PFSK-1 (cell line): Measurements from ENCODE around the gene HOXB1.

Source experiments
- FOXP2 ChIP-seq: optimal IDR thresholded peaks from 2 replicates; pipeline ENCODE3; 2011; ENCODE audit warnings: borderline replicate concordance, control low read depth, inconsistent platforms; ENCODE audit not compliant: insufficient read depth; ENCODE audit errors: extremely low read length, extremely low read depth
- POLR2AphosphoS5 ChIP-seq: IDR thresholded peaks from 2 replicates; pipeline ENCODE4 v1.6.1; 2012; ENCODE audit warnings: low read depth, mild to moderate bottlenecking, control low read depth, low read length, moderate library complexity
- REST ChIP-seq, 2 experiments: IDR thresholded peaks; 2 replicates each; pipeline versions ENCODE4 v1.6.1 to v1.8.0; 2011 to 2012; ENCODE audit warnings: low read depth in 2 of 2, low read length in 2 of 2, control low read depth in 1 of 2, inconsistent platforms in 1 of 2, mild to moderate bottlenecking in 1 of 2, moderate library complexity in 1 of 2; ENCODE audit not compliant: insufficient read depth in 1 of 2
- SIN3A ChIP-seq: IDR thresholded peaks from 2 replicates; pipeline ENCODE4 v1.6.1; 2012; ENCODE audit warnings: mild to moderate bottlenecking, low read length, moderate library complexity, borderline replicate concordance; ENCODE audit not compliant: insufficient read depth
- TAF1 ChIP-seq: IDR thresholded peaks from 2 replicates; pipeline ENCODE4 v1.6.1; 2012; ENCODE audit warnings: low read length, control low read depth, borderline replicate concordance; ENCODE audit not compliant: insufficient read depth

The HOXB1 gene

DNA sequence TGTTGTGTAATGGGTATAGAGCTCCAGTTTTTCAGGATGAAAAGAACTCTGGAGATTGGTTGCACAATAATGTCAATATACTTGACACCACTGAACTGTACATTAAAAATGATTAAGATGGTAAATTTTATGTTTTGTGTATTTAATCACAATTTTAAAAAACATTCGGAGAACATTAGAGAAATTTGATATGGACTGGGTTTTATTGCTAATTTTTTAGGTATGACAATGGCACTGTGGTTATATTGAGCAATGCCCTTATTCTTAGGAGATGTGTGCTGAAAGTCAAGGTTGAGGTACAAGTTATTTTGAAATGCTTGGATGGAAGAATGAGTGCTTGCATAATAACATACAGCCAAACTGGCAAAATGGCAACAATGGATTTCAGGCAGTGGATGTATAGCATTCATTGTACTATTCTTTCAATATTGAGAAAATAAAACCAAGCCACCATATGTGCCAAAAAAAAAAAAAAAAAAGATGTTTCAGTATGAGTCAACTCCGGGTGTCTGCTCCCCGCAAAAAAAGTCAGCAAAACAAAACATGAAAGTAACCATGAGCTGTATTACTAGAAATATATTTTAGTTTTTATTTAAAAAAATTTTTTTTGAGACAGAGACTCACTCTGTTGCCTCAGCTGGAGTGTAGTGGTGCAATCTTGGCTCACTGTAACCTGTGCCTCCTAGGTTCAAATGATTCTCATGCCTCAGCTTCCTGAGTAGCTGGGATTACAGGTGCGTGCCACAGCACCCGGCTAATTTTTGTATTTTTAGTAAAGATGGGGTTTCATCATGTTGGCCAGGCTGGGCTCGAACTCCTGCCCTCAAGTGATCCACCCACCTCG, 19.8 kb downstream of the HOXB1 start:
- TF ChIP-seq FOXP2, result no peak
- TF ChIP-seq TAF1, result no peak
- no peak for TF ChIP-seq POLR2AphosphoS5
- TF ChIP-seq SIN3A, result no peak
- no peak for TF ChIP-seq REST (IDR thresholded peaks at IDR 0.05; ENCODE audit: insufficient read depth in 1 of 2, low read depth in 2 of 2, low read length in 2 of 2)

GRCh38 chr17:48510381-48510760, 20.4 kb downstream of the HOXB1 start:
- no peak for TF ChIP-seq REST (IDR thresholded peaks at IDR 0.05; ENCODE audit: insufficient read depth in 1 of 2, low read depth in 2 of 2, low read length in 2 of 2)
- TF ChIP-seq POLR2AphosphoS5, result no peak
- no peak for TF ChIP-seq FOXP2
- no peak for TF ChIP-seq TAF1
- no peak for TF ChIP-seq SIN3A

DNA sequence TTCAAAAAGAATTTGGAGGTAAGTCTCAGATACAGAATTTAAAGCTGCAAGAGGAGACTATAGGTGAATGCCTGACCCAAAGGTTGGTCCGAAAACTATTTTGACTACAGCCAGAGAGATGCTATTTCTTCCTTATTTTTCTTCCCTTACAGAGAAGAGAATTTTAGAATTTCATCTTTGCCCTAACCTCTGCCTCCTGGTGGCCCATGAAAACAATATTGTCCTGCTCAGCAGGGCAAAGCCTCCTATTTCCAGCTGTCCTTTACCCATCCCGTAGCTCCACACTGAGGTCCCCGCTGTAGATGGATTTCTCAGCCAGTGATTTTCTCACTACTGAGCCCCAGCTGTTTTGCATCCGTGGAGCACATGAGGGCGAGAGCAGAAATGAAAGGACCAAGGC, 24.6 kb downstream of the HOXB1 start:
- TF ChIP-seq POLR2AphosphoS5, result no peak

DNA sequence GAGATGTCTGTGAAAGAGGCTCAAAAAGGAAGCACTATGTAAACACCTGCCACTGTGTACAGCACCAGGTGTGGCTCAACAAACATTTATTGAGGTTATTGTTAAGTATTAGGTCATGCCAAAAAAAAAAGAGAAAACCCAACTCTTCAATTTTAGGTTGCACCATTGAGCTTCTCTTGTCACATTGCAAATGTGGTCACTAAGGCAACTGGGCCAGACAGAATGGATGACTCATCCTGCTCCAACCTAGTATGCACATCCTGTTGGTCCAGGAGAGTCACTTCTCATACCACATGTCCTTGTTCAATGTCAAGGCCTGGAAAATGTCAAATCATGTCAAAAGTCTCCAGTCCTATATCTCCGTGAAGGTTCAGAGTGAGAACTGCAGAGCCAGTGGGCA, 25.0 kb downstream of the HOXB1 start:
- no peak for TF ChIP-seq TAF1

DNA sequence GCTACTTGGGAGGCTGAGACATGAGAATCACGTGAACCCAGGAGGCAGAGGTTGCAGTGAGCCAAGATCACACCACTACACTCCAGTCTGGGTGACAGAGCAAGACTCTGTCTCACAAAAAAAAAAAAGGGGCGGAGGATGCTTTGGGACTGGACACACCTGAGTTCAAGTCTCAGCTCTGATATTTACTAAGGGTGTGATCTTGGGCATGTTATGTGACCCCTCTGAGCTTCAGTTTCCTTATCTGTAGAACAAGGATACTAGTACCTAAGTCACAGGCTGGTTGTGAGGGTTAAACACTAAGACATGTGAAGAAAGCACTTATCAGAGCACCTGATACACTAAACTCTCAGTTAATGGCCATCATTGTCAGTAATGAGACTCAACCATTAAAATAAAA, 25.9 kb downstream of the HOXB1 start:
- TF ChIP-seq FOXP2 (no peak), TAF1 (no peak), REST (IDR thresholded peaks at IDR 0.05; ENCODE audit: insufficient read depth in 1 of 2, low read depth in 2 of 2, low read length in 2 of 2) (no peak), POLR2AphosphoS5 (no peak), SIN3A (no peak)

- TF ChIP-seq REST (IDR thresholded peaks at IDR 0.05; ENCODE audit: insufficient read depth in 1 of 2, low read depth in 2 of 2, low read length in 2 of 2), result no peak
- no peak for TF ChIP-seq SIN3A
- no peak for TF ChIP-seq TAF1
- TF ChIP-seq FOXP2, result no peak
- no peak for TF ChIP-seq POLR2AphosphoS5
Observed at GRCh38 chr17:48503747-48504146, 27.1 kb downstream of the HOXB1 start.
